ENCODE measurements around the gene TADA2B. TPM values are rescaled to one million over a fixed set of nuclear protein-coding genes. Genes with fewer than 3 reads are reported as not detected.

TADA2B gene
- total and polyA plus RNA-seq, 9 of the 15 experiments (the other 6 are each of a cell fraction or from before 2014, with no cell fraction given), result 0.55 to 12.2 (median 7.5) TPM

- FAIRE-seq (no peak), ATAC-seq (no peak), DNase-seq (ENCODE audit: extremely low read depth in 1 of 4, low spot score in 3 of 4) (no peak)
- intact Hi-C loops (cut with micrococcal nuclease) (no loop called here), in situ Hi-C loops (cut with MboI) (no loop called here)
- no peak overlapping the region for H3K9ac ChIP-seq (ENCODE audit: insufficient read depth in 1 of 2, low read depth in 2 of 2, low read length in 2 of 2)
- H3K36me3 ChIP-seq (ENCODE audit: control insufficient read depth, insufficient read depth, low read length), result peaks cover 44% of the 10 kb centered on the region; the same call in 2 of the 3 replicates
- no peak overlapping the region for H3K4me3 ChIP-seq
- ChIA-PET CTCF (ENCODE audit: low intra/inter-chr PET ratio) (no interaction called here), POLR2A (interaction anchor here (0.9 to 1.2 kb wide), 2 partner anchors 11 to 140 kb away, joined by 3 read pairs; no protein-coding TSS in a partner anchor)
- H3K9me3 ChIP-seq (replicated peaks; ENCODE audit: control insufficient read depth, insufficient read depth, low read depth, low read length), result no peaks in the 10 kb centered on the region
- H4K20me1 ChIP-seq (replicated peaks; ENCODE audit: control insufficient read depth, insufficient read depth, low read length), result peaks cover 14% of the 10 kb centered on the region
- H2AFZ ChIP-seq (ENCODE audit: low read depth, low read length), result no peak overlapping the region
- H3K4me2 ChIP-seq (ENCODE audit: insufficient read depth, low read length), result no peak overlapping the region
- peaks cover 4 to 57% of the 10 kb centered on the region in 2 experiments; a peak in 4 of 5 replicates for H3K4me1 ChIP-seq (replicated peaks in 1 of 2; ENCODE audit: control insufficient read depth in 2 of 2, insufficient read depth in 2 of 2, low read length in 2 of 2)
- TF ChIP-seq ZNF3 (CRISPR knock-in tag; IDR thresholded peaks at IDR 0.05) (no peak), ZHX1 (conservative IDR thresholded peaks at IDR 0.05; ENCODE audit: low read length) (no peak), FOXA1 (IDR thresholded peaks at IDR 0.05; ENCODE audit: borderline replicate concordance) (no peak), ELF1 (tag; IDR thresholded peaks at IDR 0.05) (no peak), HMG20A (CRISPR knock-in tag; conservative IDR thresholded peaks at IDR 0.05) (no peak), POU5F1 (IDR thresholded peaks at IDR 0.05; ENCODE audit: borderline replicate concordance, low read depth, low read length, partially characterized antibody) (no peak), ILK (tag; IDR thresholded peaks at IDR 0.05; ENCODE audit: borderline replicate concordance, low read depth) (no peak), ZBED1 (IDR thresholded peaks at IDR 0.05) (no peak), BRD4 (IDR thresholded peaks at IDR 0.05) (no peak), ZNF518B (CRISPR knock-in tag; IDR thresholded peaks at IDR 0.05) (no peak), ATF3 (IDR thresholded peaks at IDR 0.05) (no peak), ATF3 (CRISPR knock-in tag; conservative IDR thresholded peaks at IDR 0.05) (no peak)
- TF ChIP-seq, protein P1, sequence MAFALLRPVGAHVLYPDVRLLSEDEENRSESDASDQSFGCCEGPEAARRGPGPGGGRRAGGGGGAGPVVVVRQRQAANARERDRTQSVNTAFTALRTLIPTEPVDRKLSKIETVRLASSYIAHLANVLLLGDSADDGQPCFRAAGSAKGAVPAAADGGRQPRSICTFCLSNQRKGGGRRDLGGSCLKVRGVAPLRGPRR (CRISPR knock-in tag; IDR thresholded peaks at IDR 0.05), result no peak
- TF ChIP-seq, protein P2, sequence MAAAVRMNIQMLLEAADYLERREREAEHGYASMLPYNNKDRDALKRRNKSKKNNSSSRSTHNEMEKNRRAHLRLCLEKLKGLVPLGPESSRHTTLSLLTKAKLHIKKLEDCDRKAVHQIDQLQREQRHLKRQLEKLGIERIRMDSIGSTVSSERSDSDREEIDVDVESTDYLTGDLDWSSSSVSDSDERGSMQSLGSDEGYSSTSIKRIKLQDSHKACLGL (CRISPR knock-in tag; IDR thresholded peaks at IDR 0.05; ENCODE audit: borderline replicate concordance, poor library complexity, severe bottlenecking), result no peak
- H3K9me1 ChIP-seq (ENCODE audit: control insufficient read depth, insufficient read depth, low read length), result peaks cover 6% of the 10 kb centered on the region
- H3K27me3 ChIP-seq (ENCODE audit: control insufficient read depth in 2 of 2, insufficient read depth in 2 of 2, low read length in 2 of 2), result no peaks in the 10 kb centered on the region
- peaks cover 35% of the 10 kb centered on the region for H3K79me2 ChIP-seq (ENCODE audit: control insufficient read depth, insufficient read depth, low read length)
- WGBS (ENCODE audit: insufficient coverage, low coverage, missing lambda C conversion rate), result 93% methylated on average over 13 of the region's 14 CpGs
- no TSS peak for BruUV-seq (replicated peaks)
- no peak overlapping the region for H3K27ac ChIP-seq (ENCODE audit: extremely low read depth, low read depth, low read length)
These were observed 8.7 kb downstream of the TADA2B start for GRCh38 chr4:7051905-7052304.

All from K562 (cell line).